ENCODE measurements around the gene FAM98C. TPM values are rescaled to one million over a fixed set of nuclear protein-coding genes. Genes with fewer than 3 reads are reported as not detected.

FAM98C gene
- polyA plus RNA-seq, 1 donor (not counting 4 experiments of a cell fraction or from before 2014, with no cell fraction given) = 5.8 TPM

GRCh38 chr19:38422438-38422837, 19.5 kb downstream of the FAM98C start:
- no peaks in the 10 kb centered on the region for H3K36me3 ChIP-seq (ENCODE audit: control insufficient read depth in 2 of 2, extremely low read depth in 1 of 2, insufficient read depth in 2 of 2, low read length in 2 of 2)
- DNase-seq (ENCODE audit: low read depth, low spot score) = no peak
- H3K27ac ChIP-seq (ENCODE audit: control insufficient read depth, insufficient read depth, low read length) = no peak overlapping the region
- H3K4me2 ChIP-seq (ENCODE audit: control insufficient read depth, extremely low read depth, insufficient read depth, low read depth, low read length) = no peak overlapping the region
- no peak overlapping the region for H3K4me3 ChIP-seq (ENCODE audit: control insufficient read depth in 2 of 3, extremely low read depth in 1 of 3, insufficient read depth in 2 of 3, low read depth in 1 of 3, low read length in 3 of 3)
- H3K9ac ChIP-seq (ENCODE audit: control insufficient read depth, extremely low read depth, insufficient read depth, low read length) = no peak overlapping the region
- peaks cover 7% of the 10 kb centered on the region for H3K4me1 ChIP-seq (ENCODE audit: control insufficient read depth, extremely low read depth, insufficient read depth, low read length)
- H3K27me3 ChIP-seq (ENCODE audit: control insufficient read depth, extremely low read depth, insufficient read depth, low read length) = peaks cover 13% of the 10 kb centered on the region
- FAIRE-seq = no peak
- H4K20me1 ChIP-seq (ENCODE audit: control insufficient read depth, extremely low read depth, insufficient read depth, low read length) = no peaks in the 10 kb centered on the region
- H3K79me2 ChIP-seq (ENCODE audit: control insufficient read depth, insufficient read depth, low read length) = no peaks in the 10 kb centered on the region
- dilution Hi-C loops (cut with MboI; ENCODE audit: extremely low pct_ligation_motif_present, low sequenced_read_pairs) = no loop called here
- no peak for TF ChIP-seq EZH2 (IDR thresholded peaks at IDR 0.05; ENCODE audit: low read length)
- TF ChIP-seq, protein P1, sequence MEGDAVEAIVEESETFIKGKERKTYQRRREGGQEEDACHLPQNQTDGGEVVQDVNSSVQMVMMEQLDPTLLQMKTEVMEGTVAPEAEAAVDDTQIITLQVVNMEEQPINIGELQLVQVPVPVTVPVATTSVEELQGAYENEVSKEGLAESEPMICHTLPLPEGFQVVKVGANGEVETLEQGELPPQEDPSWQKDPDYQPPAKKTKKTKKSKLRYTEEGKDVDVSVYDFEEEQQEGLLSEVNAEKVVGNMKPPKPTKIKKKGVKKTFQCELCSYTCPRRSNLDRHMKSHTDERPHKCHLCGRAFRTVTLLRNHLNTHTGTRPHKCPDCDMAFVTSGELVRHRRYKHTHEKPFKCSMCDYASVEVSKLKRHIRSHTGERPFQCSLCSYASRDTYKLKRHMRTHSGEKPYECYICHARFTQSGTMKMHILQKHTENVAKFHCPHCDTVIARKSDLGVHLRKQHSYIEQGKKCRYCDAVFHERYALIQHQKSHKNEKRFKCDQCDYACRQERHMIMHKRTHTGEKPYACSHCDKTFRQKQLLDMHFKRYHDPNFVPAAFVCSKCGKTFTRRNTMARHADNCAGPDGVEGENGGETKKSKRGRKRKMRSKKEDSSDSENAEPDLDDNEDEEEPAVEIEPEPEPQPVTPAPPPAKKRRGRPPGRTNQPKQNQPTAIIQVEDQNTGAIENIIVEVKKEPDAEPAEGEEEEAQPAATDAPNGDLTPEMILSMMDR (optimal IDR thresholded peaks at IDR 0.05 in 1 of 3, IDR thresholded peaks at IDR 0.05 in 1 of 3, conservative IDR thresholded peaks at IDR 0.05 in 1 of 3; ENCODE audit: extremely low read depth in 1 of 3, insufficient read depth in 2 of 3, low read length in 3 of 3) = no peak
- H2AFZ ChIP-seq (ENCODE audit: control insufficient read depth, low read length) = no peak overlapping the region
- no peaks in the 10 kb centered on the region for H3K9me1 ChIP-seq (ENCODE audit: control insufficient read depth, extremely low read depth, insufficient read depth, low read length)
- H3K9me3 ChIP-seq (ENCODE audit: control insufficient read depth, low read depth, low read length) = no peaks in the 10 kb centered on the region

GRCh38 chr19:38424272-38424671, 21.4 kb downstream of the FAM98C start:
- no peaks in the 10 kb centered on the region for H3K79me2 ChIP-seq (ENCODE audit: control insufficient read depth, insufficient read depth, low read length)
- no peak overlapping the region for H3K4me2 ChIP-seq (ENCODE audit: control insufficient read depth, extremely low read depth, insufficient read depth, low read depth, low read length)
- H3K4me1 ChIP-seq (ENCODE audit: control insufficient read depth, extremely low read depth, insufficient read depth, low read length) = no peaks in the 10 kb centered on the region
- H3K9me3 ChIP-seq (ENCODE audit: control insufficient read depth, low read depth, low read length) = no peaks in the 10 kb centered on the region
- H3K27me3 ChIP-seq (ENCODE audit: control insufficient read depth, extremely low read depth, insufficient read depth, low read length) = peaks cover 5% of the 10 kb centered on the region
- H3K9ac ChIP-seq (ENCODE audit: control insufficient read depth, extremely low read depth, insufficient read depth, low read length) = no peak overlapping the region
- H3K9me1 ChIP-seq (ENCODE audit: control insufficient read depth, extremely low read depth, insufficient read depth, low read length) = no peaks in the 10 kb centered on the region
- FAIRE-seq (no peak), DNase-seq (ENCODE audit: low read depth, low spot score) (no peak)
- H2AFZ ChIP-seq (ENCODE audit: control insufficient read depth, low read length) = no peak overlapping the region
- H4K20me1 ChIP-seq (ENCODE audit: control insufficient read depth, extremely low read depth, insufficient read depth, low read length) = no peaks in the 10 kb centered on the region
- H3K36me3 ChIP-seq (ENCODE audit: control insufficient read depth in 2 of 2, extremely low read depth in 1 of 2, insufficient read depth in 2 of 2, low read length in 2 of 2) = no peaks in the 10 kb centered on the region
- dilution Hi-C loops (cut with MboI; ENCODE audit: extremely low pct_ligation_motif_present, low sequenced_read_pairs) = no loop called here
- TF ChIP-seq, protein P1 (optimal IDR thresholded peaks at IDR 0.05 in 1 of 3, IDR thresholded peaks at IDR 0.05 in 1 of 3, conservative IDR thresholded peaks at IDR 0.05 in 1 of 3; ENCODE audit: extremely low read depth in 1 of 3, insufficient read depth in 2 of 3, low read length in 3 of 3) = no peak
- TF ChIP-seq EZH2 (IDR thresholded peaks at IDR 0.05; ENCODE audit: low read length) = no peak
- H3K27ac ChIP-seq (ENCODE audit: control insufficient read depth, insufficient read depth, low read length) = no peak overlapping the region
- H3K4me3 ChIP-seq (ENCODE audit: control insufficient read depth in 2 of 3, extremely low read depth in 1 of 3, insufficient read depth in 2 of 3, low read depth in 1 of 3, low read length in 3 of 3) = no peak overlapping the region

Measured in keratinocyte (primary cell).